ENCODE data around the gene TACR1. TPM values are rescaled to one million over a fixed set of nuclear protein-coding genes. Genes with fewer than 3 reads are reported as not detected.

TACR1 gene
- total and polyA plus RNA-seq, 2 of the 8 experiments (the other 6 are each of a cell fraction or from before 2014, with no cell fraction given): 0.09 to 0.37 TPM

GRCh38 chr2:75237296-75237695 is 38.0 kb upstream of the TACR1 start:
- H2BK5ac ChIP-seq (ENCODE audit: low read depth, low read length): no peak overlapping the region
- no peak overlapping the region for H3K4me3 ChIP-seq (ENCODE audit: extremely low read depth in 1 of 4, insufficient read depth in 2 of 4, low read depth in 3 of 4, low read length in 4 of 4)
- H3K23ac ChIP-seq (ENCODE audit: insufficient read length): no peak overlapping the region
- no peak overlapping the region for H2BK15ac ChIP-seq (ENCODE audit: low read length)
- H3K79me2 ChIP-seq (ENCODE audit: control insufficient read depth in 1 of 2, insufficient read depth in 2 of 2, low read length in 2 of 2): no peaks in the 10 kb centered on the region
- H3K27me3 ChIP-seq (replicated peaks in 1 of 4; ENCODE audit: control insufficient read depth in 3 of 4, extremely low read depth in 1 of 4, insufficient read depth in 3 of 4, low read length in 3 of 4): no peaks in the 10 kb centered on the region
- H2AFZ ChIP-seq (ENCODE audit: low read length): 0 out of 2 replicates have a peak overlapping the region, but pooled peaks have one; percentile 9
- H3K23me2 ChIP-seq (ENCODE audit: low read depth, low read length): no peaks in the 10 kb centered on the region
- no peak overlapping the region for H3K9ac ChIP-seq (replicated peaks in 1 of 4; ENCODE audit: extremely low read depth in 1 of 4, low read depth in 3 of 4, low read length in 3 of 4)
- no peak overlapping the region for H4K91ac ChIP-seq (replicated peaks; ENCODE audit: insufficient read length, low read length)
- POLR2A ChIA-PET (ENCODE audit: partially characterized antibody): no interaction called here
- no peak overlapping the region for H4K5ac ChIP-seq (ENCODE audit: insufficient read length, low read depth, low read length)
- H3K4me1 ChIP-seq (replicated peaks in 1 of 4; ENCODE audit: control insufficient read depth in 3 of 4, insufficient read depth in 4 of 4, low read length in 3 of 4): no peaks in the 10 kb centered on the region
- no peak for DNase-seq (ENCODE audit: low read depth in 1 of 2, low spot score in 2 of 2)
- TF ChIP-seq RFX5 (IDR thresholded peaks at IDR 0.05; ENCODE audit: borderline replicate concordance, low read depth, low read length) (no peak), ASH2L (IDR thresholded peaks at IDR 0.05; ENCODE audit: low read length) (no peak), ATF2 (IDR thresholded peaks at IDR 0.05; ENCODE audit: low read length) (no peak), FOSL1 (IDR thresholded peaks at IDR 0.05; ENCODE audit: insufficient read depth, low read depth, low read length) (no peak), SIN3A (conservative IDR thresholded peaks at IDR 0.05 in 1 of 2, IDR thresholded peaks at IDR 0.05 in 1 of 2; ENCODE audit: low read depth in 1 of 2, low read length in 2 of 2) (no peak), JUN (IDR thresholded peaks at IDR 0.05; ENCODE audit: low read depth, low read length) (no peak), KDM5A (IDR thresholded peaks at IDR 0.05; ENCODE audit: low read length) (no peak)
- no peak overlapping the region for H3K56ac ChIP-seq (replicated peaks; ENCODE audit: insufficient read length, low read depth, low read length)
- H2BK12ac ChIP-seq (ENCODE audit: low read depth, low read length): peak overlapping the region; percentile 19; the same call in 1 of the 2 replicates
- no peak overlapping the region for H3K27ac ChIP-seq (ENCODE audit: low read depth, low read length)
- no peaks in the 10 kb centered on the region for H3K79me1 ChIP-seq (ENCODE audit: low read depth, low read length)
- CTCF ChIA-PET (ENCODE audit: partially characterized antibody): interaction anchor here (0.6 to 1.9 kb wide), 2 partner anchors 50 to 137 kb away, joined by 3 to 5 read pairs; no protein-coding TSS in a partner anchor
- 100% methylated on average over 1 of the region's 1 CpG; no CpG with 5 or more reads in 1 of the 2 experiments for WGBS, 2 experiments (ENCODE audit: extremely low coverage in 1 of 2, insufficient coverage in 1 of 2, insufficient read length in 1 of 2, insufficient replicate concordance in 2 of 2, low coverage in 1 of 2, low lambda C conversion rate in 2 of 2, missing lambda C conversion rate in 1 of 2)
- peaks cover 0 to 4% of the 10 kb centered on the region in 2 experiments; a peak in 1 of 4 replicates for H3K9me3 ChIP-seq (ENCODE audit: insufficient read depth in 2 of 2, low read depth in 1 of 2, low read length in 1 of 2)
- no peaks in the 10 kb centered on the region; a peak in 1 of 8 replicates for H3K36me3 ChIP-seq (ENCODE audit: control insufficient read depth in 2 of 4, insufficient read depth in 4 of 4, low read length in 3 of 4)
- no peak overlapping the region for H2BK20ac ChIP-seq (ENCODE audit: low read length)
- H4K8ac ChIP-seq (ENCODE audit: extremely low read depth, insufficient read depth, low read length): peak overlapping the region; percentile 35; the same call in 1 of the 2 replicates
- H2AK5ac ChIP-seq (ENCODE audit: low read depth, low read length): no peak overlapping the region
- H2BK120ac ChIP-seq (replicated peaks; ENCODE audit: low read depth, low read length): no peak overlapping the region
- no peak overlapping the region for H3K14ac ChIP-seq (ENCODE audit: insufficient read length)
- no peak overlapping the region for H3K4me2 ChIP-seq (ENCODE audit: insufficient read depth in 1 of 2, low read depth in 2 of 2, low read length in 2 of 2)
- H4K20me1 ChIP-seq (replicated peaks in 1 of 2; ENCODE audit: control insufficient read depth in 1 of 2, insufficient read depth in 2 of 2, low read length in 2 of 2): no peaks in the 10 kb centered on the region
- no peak for FAIRE-seq
- no peak overlapping the region for H3K4ac ChIP-seq (replicated peaks; ENCODE audit: insufficient read length, low read depth, low read length)
- no peak overlapping the region for H3K18ac ChIP-seq (ENCODE audit: extremely low read depth, low read length)

All from H1 (cell line).